ENCODE data around the gene NR2F1-AS1. TPM values are rescaled to one million over a fixed set of nuclear protein-coding genes. Genes with fewer than 3 reads are reported as not detected.

The NR2F1-AS1 gene
- total and polyA plus RNA-seq, 2 experiments from 2014 or later: 0.59 to 4.5 TPM

DNA sequence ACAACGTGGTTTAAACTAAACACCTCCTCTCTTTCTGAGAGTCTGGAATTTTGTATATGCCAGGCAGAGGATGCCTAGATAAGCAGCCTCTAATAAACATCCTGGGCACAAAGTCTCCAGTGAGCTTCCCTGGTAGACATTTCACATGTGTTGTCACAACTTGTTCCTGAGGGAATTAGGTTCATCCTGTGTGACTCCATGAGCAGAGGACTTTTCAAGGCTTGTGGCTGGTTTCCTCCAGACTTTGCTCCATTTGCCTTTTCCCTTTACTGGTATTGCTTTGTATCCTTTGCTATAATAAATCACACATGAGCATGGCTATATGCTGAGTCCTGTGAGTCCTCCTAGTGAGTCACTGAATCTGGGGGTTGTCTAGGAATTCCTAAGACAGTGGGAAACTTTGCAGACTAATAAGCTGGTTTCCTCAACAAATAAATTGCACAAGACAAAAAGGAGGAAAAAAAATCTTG lies 77.4 kb downstream of the NR2F1-AS1 start:
- Histone ChIP-seq H3K9me2 (ENCODE audit: insufficient read depth) (no peaks in the 10 kb centered on the region; the same call in 1 of the 2 replicates), H2AFZ (no peak overlapping the region; the same call in 1 of the 2 replicates), H3K4me2 (no peak overlapping the region), H3K36me3 (ENCODE audit: insufficient read depth) (no peaks in the 10 kb centered on the region), H4K20me1 (replicated peaks; ENCODE audit: insufficient read depth) (0 out of 2 replicates have a peak, but pooled peaks cover 3% of the 10 kb centered on the region), H3K4me1 (ENCODE audit: insufficient read depth) (no peaks in the 10 kb centered on the region), H3F3A (replicated peaks; ENCODE audit: low read depth) (no peaks in the 10 kb centered on the region), H3K79me2 (replicated peaks; ENCODE audit: insufficient read depth) (no peaks in the 10 kb centered on the region), H3K4me3 (no peak overlapping the region), H3K27me3 (ENCODE audit: insufficient read depth) (no peaks in the 10 kb centered on the region), H3K27ac (ENCODE audit: low read depth) (no peak overlapping the region)
- Mint-ChIP-seq H3K4me1 (no peaks in the 10 kb centered on the region), H3K27ac (no peak overlapping the region), H3K9me3 (no peaks in the 10 kb centered on the region; the same call in 2 of the 3 replicates), H3K4me3 (no peak overlapping the region), H3K27me3 (ENCODE audit: insufficient read depth, low read depth, poor library complexity) (no peaks in the 10 kb centered on the region), H3K36me3 (ENCODE audit: low read depth) (no peaks in the 10 kb centered on the region; the same call in 2 of the 3 replicates)
- no peak for ATAC-seq
- DNase-seq (ENCODE audit: low spot score): no peak
- TF ChIP-seq EZH2 (IDR thresholded peaks at IDR 0.05; ENCODE audit: low read depth, unreplicated experiment) (no peak), ZNF114 (CRISPR knock-in tag; IDR thresholded peaks at IDR 0.05) (no peak)
- TF ChIP-seq, protein P1, sequence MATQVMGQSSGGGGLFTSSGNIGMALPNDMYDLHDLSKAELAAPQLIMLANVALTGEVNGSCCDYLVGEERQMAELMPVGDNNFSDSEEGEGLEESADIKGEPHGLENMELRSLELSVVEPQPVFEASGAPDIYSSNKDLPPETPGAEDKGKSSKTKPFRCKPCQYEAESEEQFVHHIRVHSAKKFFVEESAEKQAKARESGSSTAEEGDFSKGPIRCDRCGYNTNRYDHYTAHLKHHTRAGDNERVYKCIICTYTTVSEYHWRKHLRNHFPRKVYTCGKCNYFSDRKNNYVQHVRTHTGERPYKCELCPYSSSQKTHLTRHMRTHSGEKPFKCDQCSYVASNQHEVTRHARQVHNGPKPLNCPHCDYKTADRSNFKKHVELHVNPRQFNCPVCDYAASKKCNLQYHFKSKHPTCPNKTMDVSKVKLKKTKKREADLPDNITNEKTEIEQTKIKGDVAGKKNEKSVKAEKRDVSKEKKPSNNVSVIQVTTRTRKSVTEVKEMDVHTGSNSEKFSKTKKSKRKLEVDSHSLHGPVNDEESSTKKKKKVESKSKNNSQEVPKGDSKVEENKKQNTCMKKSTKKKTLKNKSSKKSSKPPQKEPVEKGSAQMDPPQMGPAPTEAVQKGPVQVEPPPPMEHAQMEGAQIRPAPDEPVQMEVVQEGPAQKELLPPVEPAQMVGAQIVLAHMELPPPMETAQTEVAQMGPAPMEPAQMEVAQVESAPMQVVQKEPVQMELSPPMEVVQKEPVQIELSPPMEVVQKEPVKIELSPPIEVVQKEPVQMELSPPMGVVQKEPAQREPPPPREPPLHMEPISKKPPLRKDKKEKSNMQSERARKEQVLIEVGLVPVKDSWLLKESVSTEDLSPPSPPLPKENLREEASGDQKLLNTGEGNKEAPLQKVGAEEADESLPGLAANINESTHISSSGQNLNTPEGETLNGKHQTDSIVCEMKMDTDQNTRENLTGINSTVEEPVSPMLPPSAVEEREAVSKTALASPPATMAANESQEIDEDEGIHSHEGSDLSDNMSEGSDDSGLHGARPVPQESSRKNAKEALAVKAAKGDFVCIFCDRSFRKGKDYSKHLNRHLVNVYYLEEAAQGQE (IDR thresholded peaks at IDR 0.05; ENCODE audit: unreplicated experiment): no peak

DNA sequence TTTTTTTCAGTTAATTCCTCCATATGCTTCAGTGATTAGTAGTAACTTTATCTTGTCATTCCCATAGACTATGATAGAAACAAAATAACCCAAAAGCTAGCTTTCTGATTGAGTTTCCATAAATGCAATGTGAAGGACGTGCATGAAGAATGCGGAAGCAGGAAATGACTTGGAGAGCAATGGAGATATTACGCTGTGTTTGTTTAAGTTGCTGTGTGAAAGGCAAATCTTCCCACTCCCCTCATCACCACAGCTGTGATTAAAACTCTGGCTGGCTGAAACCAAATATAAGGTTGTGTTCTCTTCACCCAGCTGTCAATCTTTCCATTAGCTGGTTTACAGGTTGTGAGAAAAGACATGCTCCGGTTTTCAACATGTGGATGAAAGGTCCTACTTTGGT lies 83.9 kb downstream of the NR2F1-AS1 start:
- DNase-seq (ENCODE audit: low spot score) (no peak), ATAC-seq (no peak)
- no peaks in the 10 kb centered on the region for H3K79me2 ChIP-seq (replicated peaks; ENCODE audit: insufficient read depth)
- H3K4me2 ChIP-seq: no peak overlapping the region
- no peaks in the 10 kb centered on the region for H3K27me3 ChIP-seq (ENCODE audit: insufficient read depth)
- no peaks in the 10 kb centered on the region for H3F3A ChIP-seq (replicated peaks; ENCODE audit: low read depth)
- no peaks in the 10 kb centered on the region for H3K9me3 Mint-ChIP-seq
- no peak overlapping the region for H3K4me3 ChIP-seq
- H3K4me1 Mint-ChIP-seq: peaks cover 4% of the 10 kb centered on the region; the same call in 1 of the 3 replicates
- no peak overlapping the region for H3K27ac Mint-ChIP-seq
- H4K20me1 ChIP-seq (replicated peaks; ENCODE audit: insufficient read depth): 0 out of 2 replicates have a peak, but pooled peaks cover 3% of the 10 kb centered on the region
- H3K4me1 ChIP-seq (ENCODE audit: insufficient read depth): no peaks in the 10 kb centered on the region
- no peaks in the 10 kb centered on the region for H3K27me3 Mint-ChIP-seq (ENCODE audit: insufficient read depth, low read depth, poor library complexity)
- H3K9me2 ChIP-seq (ENCODE audit: insufficient read depth): no peaks in the 10 kb centered on the region
- no peaks in the 10 kb centered on the region for H3K36me3 Mint-ChIP-seq (ENCODE audit: low read depth)
- H3K36me3 ChIP-seq (ENCODE audit: insufficient read depth): no peaks in the 10 kb centered on the region
- H2AFZ ChIP-seq: no peak overlapping the region
- H3K4me3 Mint-ChIP-seq: no peak overlapping the region
- no peak overlapping the region for H3K27ac ChIP-seq (ENCODE audit: low read depth)
- TF ChIP-seq POLR2AphosphoS5 (IDR thresholded peaks at IDR 0.05; ENCODE audit: low read depth) (no peak), STAT1 (IDR thresholded peaks at IDR 0.05; ENCODE audit: unreplicated experiment) (no peak), NANOG (IDR thresholded peaks at IDR 0.05; ENCODE audit: borderline replicate concordance) (no peak), EZH2 (IDR thresholded peaks at IDR 0.05; ENCODE audit: low read depth, unreplicated experiment) (no peak)
- TF ChIP-seq, protein P1 (IDR thresholded peaks at IDR 0.05; ENCODE audit: unreplicated experiment): no peak
- TF ChIP-seq, protein P2, sequence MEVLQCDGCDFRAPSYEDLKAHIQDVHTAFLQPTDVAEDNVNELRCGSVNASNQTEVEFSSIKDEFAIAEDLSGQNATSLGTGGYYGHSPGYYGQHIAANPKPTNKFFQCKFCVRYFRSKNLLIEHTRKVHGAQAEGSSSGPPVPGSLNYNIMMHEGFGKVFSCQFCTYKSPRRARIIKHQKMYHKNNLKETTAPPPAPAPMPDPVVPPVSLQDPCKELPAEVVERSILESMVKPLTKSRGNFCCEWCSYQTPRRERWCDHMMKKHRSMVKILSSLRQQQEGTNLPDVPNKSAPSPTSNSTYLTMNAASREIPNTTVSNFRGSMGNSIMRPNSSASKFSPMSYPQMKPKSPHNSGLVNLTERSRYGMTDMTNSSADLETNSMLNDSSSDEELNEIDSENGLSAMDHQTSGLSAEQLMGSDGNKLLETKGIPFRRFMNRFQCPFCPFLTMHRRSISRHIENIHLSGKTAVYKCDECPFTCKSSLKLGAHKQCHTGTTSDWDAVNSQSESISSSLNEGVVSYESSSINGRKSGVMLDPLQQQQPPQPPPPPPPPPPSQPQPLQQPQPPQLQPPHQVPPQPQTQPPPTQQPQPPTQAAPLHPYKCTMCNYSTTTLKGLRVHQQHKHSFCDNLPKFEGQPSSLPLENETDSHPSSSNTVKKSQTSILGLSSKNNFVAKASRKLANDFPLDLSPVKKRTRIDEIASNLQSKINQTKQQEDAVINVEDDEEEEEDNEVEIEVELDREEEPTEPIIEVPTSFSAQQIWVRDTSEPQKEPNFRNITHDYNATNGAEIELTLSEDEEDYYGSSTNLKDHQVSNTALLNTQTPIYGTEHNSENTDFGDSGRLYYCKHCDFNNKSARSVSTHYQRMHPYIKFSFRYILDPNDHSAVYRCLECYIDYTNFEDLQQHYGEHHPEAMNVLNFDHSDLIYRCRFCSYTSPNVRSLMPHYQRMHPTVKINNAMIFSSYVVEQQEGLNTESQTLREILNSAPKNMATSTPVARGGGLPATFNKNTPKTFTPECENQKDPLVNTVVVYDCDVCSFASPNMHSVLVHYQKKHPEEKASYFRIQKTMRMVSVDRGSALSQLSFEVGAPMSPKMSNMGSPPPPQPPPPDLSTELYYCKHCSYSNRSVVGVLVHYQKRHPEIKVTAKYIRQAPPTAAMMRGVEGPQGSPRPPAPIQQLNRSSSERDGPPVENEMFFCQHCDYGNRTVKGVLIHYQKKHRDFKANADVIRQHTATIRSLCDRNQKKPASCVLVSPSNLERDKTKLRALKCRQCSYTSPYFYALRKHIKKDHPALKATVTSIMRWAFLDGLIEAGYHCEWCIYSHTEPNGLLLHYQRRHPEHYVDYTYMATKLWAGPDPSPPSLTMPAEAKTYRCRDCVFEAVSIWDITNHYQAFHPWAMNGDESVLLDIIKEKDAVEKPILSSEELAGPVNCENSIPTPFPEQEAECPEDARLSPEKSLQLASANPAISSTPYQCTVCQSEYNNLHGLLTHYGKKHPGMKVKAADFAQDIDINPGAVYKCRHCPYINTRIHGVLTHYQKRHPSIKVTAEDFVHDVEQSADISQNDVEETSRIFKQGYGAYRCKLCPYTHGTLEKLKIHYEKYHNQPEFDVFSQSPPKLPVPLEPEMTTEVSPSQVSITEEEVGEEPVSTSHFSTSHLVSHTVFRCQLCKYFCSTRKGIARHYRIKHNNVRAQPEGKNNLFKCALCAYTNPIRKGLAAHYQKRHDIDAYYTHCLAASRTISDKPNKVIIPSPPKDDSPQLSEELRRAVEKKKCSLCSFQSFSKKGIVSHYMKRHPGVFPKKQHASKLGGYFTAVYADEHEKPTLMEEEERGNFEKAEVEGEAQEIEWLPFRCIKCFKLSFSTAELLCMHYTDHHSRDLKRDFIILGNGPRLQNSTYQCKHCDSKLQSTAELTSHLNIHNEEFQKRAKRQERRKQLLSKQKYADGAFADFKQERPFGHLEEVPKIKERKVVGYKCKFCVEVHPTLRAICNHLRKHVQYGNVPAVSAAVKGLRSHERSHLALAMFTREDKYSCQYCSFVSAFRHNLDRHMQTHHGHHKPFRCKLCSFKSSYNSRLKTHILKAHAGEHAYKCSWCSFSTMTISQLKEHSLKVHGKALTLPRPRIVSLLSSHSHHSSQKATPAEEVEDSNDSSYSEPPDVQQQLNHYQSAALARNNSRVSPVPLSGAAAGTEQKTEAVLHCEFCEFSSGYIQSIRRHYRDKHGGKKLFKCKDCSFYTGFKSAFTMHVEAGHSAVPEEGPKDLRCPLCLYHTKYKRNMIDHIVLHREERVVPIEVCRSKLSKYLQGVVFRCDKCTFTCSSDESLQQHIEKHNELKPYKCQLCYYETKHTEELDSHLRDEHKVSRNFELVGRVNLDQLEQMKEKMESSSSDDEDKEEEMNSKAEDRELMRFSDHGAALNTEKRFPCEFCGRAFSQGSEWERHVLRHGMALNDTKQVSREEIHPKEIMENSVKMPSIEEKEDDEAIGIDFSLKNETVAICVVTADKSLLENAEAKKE (CRISPR knock-in tag; IDR thresholded peaks at IDR 0.05): no peak
